TTC549 (cell line): ENCODE data around the gene CX3CL1.
"Not testable (repeated sequence)": the region's sequence is repeated elsewhere in the genome, so short reads cannot be mapped to it uniquely, and the experiment has no call there.

Source experiments
- FAIRE-seq: peaks from 2 replicates; lab custom pipeline; 2012; peaks lifted over from hg19 to GRCh38; lab: Jason Lieb, UNC

The CX3CL1 gene

DNA sequence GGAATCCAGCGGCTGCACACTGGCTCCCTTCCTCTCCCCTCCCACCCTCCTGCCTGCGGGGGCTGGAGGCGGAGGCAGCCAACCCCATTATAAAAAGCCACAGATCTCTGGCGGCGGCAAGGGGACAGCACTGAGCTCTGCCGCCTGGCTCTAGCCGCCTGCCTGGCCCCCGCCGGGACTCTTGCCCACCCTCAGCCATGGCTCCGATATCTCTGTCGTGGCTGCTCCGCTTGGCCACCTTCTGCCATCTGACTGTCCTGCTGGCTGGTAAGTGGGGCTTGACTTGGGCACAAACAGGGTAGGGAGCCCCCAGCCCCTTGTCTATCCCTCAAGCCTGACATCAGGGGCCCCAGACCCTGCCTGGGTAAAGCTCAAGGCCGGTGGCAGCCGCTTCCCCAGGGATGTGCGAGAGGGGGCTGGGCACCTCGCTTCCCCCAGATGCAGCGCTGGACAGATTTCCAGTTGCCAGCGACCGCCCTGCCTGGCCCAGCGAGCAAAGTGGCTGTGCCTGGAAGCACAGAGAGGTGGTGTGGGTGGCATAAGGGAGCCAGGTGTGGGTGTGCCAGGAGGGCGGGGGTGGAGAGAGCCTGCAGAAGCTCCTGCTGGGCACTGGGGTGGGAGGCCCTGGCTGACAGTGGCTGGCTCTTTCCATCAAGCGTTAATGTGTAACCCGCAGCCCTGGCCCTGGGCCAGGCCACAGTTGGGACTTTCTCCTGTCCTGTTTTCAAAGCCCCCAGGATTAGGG lies at the start of gene CX3CL1:
Gene CX3CL1, plus strand, starts transcription at position 119 of the 745 bp plus-strand sequence. Its CDS starts 79 bp downstream, at position 198.
- no peak for FAIRE-seq

DNA sequence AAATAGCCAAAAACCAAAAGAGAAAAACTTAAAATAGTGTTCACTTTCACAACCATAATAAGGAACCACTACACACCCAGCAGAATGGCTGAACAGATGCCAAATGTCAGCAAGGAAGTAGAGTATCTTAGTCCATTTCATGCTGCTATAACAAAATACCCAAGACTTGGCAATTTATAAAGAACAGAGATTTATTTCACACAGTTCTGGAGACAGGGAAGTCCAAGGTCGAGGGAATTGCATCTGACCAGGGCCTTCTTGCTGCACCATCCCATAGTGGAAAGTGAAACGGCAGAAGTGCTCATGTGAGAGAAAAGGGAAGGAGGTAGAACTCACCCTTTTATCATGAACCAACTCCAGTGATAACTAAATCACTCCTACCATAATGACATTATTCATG lies 47.5 kb upstream of the CX3CL1 start:
- no peak for FAIRE-seq

DNA sequence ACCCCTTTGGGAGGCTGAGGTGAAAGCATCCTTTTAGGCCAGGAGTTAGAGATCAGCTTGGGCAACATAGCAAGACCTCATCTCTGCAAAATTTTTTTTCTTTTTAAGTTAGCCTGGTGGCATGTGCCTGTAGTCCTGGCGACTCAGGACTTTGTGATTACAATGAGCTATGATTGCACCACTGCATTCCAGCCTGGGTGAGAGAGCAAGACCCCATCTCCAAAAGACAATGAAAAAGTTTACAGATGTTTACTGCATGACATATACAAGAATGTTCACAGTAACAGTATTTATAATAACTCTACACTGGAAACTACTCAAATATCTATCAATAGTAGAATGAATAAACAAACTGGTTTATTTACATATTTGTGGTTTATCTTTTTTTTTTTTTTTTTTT lies 46.8 kb upstream of the CX3CL1 start:
- FAIRE-seq: no peak

DNA sequence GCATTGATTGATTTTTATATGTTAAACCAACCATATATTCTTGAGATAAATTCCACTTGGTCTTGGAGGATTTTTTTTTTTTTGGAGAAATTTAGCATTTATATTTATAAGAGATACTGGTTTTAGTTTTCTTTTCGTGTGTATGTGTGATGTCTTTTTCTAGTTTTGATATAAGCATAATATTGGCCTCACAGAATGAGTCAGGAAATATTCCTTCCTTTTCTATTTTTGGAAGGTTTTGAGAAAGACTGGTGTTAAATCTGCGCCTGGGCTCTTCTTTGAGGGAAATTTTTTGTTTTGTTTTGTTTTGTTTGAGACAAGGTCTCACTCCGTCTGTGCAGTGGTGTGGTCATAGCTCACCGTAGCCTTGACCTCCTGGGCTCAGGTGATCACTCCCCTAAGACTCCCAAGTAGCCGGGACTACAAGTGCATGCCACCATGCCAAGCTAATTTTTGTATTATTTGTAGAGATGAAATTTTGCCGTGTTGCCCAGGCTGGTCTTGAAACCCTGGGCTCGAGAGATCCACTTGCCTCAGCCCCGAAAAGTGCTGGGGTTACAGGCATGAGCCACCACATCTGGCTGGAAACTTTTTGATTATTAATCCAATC lies 42.5 kb upstream of the CX3CL1 start:
- no peak for FAIRE-seq

DNA sequence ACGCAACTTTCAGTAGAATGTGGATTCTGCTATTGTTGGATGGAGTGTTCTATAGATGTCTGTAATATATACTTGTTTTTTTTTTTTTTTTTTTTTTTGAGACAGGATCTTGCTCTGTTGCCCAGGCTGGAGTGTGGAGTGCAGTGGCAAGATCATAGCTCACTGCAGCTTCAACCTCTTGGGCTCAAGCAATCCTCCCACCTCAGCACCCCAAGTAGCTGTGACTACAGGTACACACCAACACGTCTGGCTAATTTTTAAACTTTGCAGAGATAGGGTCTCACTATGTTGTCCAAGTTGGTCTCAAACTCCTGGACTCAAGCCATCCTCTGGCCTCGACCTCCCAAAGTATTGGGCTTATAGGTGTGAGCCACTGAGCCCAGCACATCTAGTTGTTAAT lies 40.9 kb upstream of the CX3CL1 start:
- FAIRE-seq: no peak

DNA sequence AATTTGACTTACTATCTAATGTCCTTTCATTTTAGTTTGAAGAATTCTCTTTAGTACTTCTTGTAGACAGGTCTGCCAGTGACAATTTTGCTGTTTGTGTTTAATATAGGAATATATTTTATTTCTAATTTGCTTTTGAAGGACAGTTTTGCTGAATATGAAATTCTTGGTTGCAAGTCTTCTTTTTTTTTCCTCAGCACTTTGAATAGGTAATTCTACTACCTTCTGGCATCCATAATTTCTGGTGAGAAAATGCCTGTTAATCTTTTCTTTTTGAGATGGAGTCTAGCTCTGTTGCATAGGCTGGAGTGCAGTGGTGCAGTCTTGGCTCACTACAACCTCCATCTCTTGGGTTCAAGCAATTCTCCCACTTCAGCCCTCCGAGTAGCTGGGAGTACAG lies 38.9 kb upstream of the CX3CL1 start:
- FAIRE-seq: no peak

DNA sequence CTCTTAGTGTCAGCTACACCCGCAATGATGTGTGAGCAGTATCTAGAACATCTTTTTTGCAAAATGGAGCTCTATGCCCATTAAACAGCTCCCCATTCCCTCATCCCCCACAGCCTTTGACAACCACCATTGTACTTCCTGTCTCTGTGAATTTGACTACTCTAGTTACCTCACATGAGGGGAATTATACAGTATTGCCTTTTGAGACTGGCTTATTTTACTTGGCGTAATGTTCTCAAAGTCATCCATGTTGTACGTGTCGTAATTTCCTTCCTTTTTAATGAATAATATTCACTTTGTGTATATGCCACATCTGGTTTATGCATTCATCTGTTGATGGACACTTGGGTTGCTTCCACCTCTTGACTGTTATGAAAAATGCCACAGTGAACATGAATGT lies 36.9 kb upstream of the CX3CL1 start:
- FAIRE-seq: no peak

DNA sequence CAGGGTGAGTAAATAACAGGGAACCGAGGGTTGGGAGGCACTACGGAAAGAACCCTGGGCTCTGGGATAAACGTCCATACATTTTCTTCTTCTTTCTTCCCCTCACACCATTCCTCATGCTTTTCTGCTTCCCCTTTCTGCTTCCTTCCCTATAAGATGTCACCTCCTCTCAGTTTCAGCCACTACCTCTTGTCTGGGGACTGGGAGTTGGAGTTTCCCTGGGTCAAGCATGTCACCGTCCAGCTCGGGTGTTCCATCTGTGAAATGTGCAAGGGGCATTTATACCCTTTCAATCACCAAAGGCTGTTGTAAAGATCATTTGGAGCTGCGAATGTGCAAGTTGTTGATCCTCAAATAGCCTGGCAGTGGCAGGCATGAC lies 31.2 kb upstream of the CX3CL1 start:
- no peak for FAIRE-seq

DNA sequence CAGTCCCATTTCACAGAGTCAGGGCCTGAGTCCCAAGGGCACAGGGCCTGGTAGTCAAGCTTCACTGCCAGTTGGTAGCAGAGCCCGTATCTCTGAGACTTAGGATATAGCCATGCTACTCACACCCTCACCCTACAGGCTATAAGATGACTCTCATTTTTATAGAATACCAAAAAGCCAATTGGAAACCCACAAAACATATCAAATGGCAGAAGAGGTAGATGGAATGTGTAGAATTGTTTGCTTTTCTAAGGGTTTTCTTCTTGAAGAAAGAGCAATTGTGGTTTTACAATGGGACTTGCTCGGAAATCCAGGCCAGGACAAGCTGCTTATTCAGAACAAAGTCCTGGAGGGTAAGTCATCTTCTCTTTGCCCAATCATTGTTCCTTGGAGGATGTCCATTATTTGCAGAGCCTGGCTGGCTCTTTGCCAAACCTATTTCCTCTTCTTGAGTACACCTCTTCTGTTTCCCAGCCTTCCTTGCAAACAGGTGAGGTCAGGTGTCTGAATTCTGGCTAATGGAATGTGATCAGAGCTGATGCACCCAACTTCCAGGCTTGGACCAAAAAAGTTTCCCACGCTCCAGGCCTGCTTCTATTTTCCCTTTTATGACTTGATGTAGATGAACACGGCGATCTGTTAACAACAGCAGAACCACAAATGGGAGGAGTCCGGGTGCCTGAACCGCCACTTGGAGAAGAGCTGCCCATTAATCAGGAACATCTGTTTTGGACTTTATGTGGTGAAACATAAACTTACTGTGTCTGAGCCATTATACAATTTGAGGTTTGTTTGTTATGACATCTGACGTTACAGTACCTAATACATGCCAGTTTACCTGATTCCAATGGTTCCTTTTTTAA lies 30.6 kb upstream of the CX3CL1 start:
- FAIRE-seq: no peak

DNA sequence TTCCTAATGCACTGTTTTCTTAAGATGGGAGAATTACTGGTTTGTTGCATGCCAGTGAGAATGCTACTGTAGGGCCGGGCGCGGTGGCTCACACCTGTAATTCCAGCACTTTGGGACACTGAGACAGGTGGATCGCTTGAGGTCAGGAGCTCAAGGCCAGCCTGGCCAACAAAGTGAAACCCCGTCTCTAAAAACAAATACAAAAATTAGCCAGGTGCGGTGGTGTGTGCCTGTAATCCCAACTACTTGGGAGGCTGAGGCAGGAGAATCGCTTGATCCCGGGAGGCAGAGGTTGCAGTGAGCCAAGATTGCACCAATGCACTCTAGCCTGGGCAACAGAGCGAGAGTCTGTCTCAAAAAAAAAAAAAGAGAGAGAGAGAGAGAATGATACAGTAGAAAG lies 29.7 kb upstream of the CX3CL1 start:
- not testable (repeated sequence) for FAIRE-seq

DNA sequence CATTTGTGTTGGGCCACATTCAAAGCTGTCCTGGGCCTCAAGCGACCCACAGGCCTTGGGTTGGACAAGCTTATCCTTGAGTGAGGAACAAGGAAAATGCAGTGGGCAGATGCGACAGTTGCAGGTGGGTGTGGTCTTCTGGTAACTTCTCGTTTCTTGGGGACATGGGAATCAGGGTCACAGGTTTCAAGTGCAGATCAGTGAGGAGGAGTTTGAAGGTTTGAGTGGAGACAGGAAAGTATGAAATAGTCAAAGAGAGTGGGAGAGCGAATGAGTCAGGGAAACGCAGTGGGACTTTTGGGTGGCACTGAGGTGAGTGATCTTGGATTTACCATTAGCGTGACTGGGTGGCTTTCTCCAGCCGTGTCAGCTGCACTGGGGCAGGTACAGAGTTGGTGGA lies 29.1 kb upstream of the CX3CL1 start:
- FAIRE-seq: no peak

DNA sequence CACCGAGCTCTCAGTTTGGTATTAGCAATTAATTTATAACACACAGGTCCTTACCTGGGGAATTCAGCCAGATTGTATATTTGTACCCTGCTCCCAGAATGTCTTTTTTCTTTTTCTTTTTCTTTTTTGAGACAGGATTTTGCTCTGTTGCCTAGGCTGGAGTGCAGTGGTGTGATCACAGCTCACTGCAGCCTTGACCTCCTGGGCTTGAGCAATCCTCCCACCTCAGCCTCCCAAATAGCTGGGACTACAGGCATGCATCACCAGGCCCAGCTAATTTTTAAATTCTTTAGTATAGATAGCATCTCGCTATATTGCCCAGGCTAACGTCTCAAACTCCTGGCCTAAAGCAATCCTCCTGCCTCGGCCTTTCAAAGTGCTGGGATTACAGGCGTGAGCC lies 28.2 kb upstream of the CX3CL1 start:
- not testable (repeated sequence) for FAIRE-seq

DNA sequence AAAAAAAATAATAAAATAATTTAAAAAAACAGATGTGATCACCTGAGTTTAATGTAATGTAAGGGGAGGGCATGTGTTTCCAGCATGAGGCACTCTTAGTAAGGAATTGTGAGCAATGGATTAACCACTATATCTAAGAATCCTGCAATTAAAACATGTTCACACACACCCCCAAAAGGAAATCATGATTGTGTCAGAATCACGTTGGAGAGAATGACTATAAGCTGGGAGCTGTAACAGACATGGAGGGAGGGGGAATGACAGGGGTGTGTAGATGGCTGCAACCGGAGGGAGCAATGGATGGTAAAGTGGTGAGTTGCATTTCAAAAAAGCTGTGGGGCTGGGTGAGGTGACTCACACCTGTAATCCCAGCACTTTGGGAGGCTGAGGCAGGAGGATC lies 27.3 kb upstream of the CX3CL1 start:
- no peak for FAIRE-seq

DNA sequence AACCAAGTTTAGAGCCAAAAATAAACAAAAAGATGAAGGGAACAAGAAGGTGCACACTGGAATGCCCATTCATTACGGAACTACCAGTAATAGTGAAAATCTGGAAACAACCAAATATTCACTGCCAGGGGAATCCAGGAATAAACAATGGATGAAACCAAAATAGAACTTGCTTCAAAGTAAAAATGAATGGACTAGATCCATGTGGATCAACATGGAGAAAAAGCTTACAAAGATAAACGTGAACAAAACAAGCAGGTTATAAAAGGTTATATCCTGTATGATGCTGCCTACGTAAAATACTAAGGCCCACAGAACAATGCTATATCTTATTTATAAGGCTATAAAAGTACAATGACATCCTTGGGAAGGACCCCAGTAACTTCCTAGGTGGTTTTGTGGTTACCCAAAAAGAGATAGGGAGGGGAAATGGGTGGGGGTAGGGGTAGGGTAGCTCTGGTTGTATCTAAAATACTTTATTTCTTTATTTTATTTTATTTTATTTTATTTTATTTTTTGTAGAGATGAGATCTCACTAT lies 26.6 kb upstream of the CX3CL1 start:
- no peak for FAIRE-seq

DNA sequence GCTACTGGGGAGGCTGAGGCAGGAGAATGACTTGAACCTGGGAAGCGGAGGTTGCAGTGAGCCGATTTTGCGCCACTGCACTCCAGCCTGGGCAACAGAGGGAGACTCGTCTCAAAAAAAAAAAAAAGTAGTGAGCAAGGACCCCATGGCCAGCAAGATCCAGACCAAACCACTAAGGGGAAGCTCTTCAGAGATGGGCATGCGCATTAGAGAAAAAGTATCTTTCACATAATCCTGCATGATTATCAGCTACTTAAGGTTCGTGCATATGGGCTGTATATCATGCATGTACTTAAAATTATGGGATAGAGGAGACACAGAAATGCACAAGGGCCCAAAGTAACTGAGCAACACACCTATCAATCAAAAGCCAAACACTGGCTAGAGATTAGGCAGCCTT lies 24.4 kb upstream of the CX3CL1 start:
- no peak for FAIRE-seq

DNA sequence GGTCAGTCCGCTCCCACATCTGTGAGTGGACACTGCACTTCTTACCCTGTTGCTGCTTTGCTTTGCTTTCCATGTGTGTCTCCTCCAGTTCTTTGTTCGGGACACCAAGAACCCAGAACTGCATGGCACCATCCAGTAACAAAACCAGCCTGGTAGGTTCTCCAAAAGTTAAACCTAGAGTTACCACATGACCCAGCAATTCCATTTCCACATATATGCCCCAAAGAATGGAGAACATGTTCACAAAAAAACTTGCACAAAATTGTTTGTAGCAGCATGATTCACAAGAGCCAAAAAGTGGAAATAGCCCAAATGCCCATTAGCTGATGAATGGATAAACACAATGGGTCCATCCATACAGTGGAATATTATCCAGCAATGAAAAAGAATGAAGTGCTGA lies 24.0 kb upstream of the CX3CL1 start:
- FAIRE-seq: no peak

DNA sequence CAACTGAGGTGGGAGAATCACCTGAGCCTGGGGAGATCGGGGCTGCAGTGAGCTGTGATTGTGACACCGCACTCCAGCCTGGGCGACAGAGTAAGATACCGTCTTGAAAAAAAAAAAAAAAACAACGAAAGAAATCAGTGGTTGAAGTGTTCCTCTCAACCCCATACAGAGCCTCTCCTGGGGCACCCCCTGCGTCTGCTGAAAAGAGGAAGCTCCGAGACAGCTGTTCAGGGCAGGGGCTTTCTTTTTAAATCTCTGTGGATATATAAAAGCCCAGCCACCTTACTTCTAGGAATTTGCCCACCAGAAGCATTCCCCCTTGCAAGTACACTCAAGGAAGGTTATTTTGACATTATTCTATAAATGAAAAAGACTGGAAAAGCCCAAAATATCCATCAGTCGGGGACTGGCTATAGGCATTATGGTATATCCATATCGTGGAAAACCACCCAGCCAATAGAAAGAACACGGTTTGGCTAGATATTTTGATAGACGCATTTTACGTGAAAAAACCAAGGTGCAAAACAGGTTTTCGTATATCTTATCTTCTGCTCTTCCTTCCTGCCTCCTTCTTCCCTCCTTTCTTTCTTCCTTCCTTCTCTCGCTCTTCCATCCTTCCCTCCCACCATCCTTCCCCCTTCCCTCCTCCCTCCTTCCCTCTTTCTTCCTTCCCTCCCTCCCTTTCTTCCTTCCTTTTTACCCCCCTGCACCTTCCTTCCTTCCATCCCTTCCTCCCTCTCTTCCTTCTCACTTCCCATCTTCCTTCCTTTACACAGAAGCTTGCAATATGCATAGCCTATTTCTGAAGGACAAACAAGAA lies 22.9 kb upstream of the CX3CL1 start:
- no peak for FAIRE-seq

DNA sequence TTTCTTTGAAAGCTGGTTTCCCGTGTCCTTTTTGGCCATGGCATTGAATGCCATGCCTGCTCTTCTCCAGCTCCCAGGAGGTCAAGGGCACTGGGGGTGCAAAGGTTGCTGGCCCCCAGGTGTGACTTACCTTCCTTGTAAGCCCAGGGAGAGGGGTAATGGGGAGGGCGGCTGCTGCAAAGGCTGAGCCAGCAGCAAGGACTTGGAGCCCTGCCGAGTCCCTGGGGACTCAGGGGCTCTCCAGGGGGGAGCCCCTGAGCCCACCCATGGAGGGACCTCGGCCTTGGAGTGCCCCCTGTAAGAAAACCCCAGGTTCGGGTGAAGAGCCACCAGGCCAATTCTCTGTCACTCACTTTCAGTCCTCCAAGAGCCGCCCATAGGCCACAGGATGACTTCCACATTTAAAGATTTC lies 19.6 kb upstream of the CX3CL1 start:
- FAIRE-seq: no peak

DNA sequence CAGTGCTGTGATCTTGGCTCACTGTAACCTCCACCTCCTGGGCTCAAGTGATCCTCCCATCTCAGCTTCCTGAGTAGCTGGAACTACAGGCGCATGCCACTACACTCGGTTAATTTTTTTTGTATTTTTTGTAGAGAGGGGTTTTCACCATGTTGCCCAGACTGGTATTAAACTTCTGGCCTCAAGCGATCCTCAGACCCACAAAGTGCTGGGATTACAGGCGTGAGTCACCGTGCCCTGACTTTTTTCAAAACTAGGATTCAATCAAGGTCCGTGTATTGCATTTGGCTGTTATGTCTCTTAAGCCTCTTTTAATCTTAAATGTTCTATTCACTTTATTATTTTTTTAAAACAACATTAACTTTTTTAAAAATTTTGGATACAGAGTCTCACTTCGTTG lies 18.0 kb upstream of the CX3CL1 start:
- no peak for FAIRE-seq

DNA sequence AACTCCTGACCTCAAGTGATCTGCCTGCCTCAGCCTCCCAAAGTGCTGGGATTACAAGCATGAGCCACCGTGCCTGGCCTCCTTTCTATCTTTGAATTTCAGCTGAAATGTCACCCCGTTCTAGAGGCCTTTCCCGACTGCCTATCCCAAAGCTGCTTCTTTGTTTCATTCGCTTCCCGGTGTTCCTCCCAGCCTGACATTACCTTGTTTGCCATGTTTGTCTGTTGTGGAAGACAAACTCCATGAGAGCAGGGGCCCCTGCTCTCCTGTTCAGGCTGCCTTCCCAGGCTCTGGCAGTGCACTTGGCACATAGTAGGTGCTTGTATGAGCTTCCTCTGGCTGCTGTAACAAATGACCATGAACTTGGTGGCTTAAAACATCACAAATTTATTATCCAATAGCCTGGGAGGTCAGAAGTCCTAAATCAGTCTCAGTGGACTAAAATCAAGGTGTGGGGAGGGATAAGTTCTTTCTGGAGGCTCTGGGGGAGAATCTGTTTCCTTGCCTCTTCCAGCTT lies 16.3 kb upstream of the CX3CL1 start:
- no peak for FAIRE-seq

DNA sequence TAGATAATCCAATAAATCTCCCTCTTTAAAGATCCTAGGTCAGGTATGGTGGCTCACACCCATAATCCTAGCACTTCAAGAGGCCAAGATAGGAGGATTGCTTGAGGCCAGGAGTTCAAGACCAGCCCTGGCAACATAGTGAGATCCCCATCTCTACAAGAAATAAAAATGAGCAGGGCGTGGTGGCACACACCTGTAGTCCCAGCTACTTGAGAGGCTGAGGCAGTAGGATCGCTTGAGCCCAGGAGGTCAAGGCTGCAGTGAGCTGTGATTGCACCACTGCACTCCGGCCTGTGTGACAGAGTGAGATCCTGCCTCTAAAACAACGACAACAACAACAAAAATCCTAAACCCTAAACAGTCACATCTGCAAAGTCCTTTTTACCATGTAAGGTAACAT lies 15.7 kb upstream of the CX3CL1 start:
- no peak for FAIRE-seq
